ENCODE measurements around the gene CELSR1.

GRCh38 chr22:46433318-46433717 lies 104.1 kb downstream of the CELSR1 start:
- TF ChIP-seq, protein P1, sequence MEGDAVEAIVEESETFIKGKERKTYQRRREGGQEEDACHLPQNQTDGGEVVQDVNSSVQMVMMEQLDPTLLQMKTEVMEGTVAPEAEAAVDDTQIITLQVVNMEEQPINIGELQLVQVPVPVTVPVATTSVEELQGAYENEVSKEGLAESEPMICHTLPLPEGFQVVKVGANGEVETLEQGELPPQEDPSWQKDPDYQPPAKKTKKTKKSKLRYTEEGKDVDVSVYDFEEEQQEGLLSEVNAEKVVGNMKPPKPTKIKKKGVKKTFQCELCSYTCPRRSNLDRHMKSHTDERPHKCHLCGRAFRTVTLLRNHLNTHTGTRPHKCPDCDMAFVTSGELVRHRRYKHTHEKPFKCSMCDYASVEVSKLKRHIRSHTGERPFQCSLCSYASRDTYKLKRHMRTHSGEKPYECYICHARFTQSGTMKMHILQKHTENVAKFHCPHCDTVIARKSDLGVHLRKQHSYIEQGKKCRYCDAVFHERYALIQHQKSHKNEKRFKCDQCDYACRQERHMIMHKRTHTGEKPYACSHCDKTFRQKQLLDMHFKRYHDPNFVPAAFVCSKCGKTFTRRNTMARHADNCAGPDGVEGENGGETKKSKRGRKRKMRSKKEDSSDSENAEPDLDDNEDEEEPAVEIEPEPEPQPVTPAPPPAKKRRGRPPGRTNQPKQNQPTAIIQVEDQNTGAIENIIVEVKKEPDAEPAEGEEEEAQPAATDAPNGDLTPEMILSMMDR (IDR thresholded peaks at IDR 0.05; ENCODE audit: low read depth, low read length): no peak
- no peak for TF ChIP-seq EZH2phosphoT487 (IDR thresholded peaks at IDR 0.05; ENCODE audit: low read depth)

Measured in OCI-LY3 (cell line).